HFF-Myc (cell line): ENCODE data around the gene LRRC74B.
A peak's percentile ranks its signal among the peaks of the same experiment; 100 is the strongest.
"Not testable (repeated sequence)": the region's sequence is repeated elsewhere in the genome, so short reads cannot be mapped to it uniquely, and the experiment has no call there.

Source experiments
- DNase-seq: peaks from one replicate; pipeline ENCODE4 v3.0.0-alpha.2; 2011; ENCODE audit warnings: low read depth; ENCODE audit errors: extremely low read depth
- H3K4me3 ChIP-seq: replicated peaks from 2 replicates; pipeline ENCODE4 v1.5.1; 2011; ENCODE audit warnings: low read depth, mild to moderate bottlenecking, control low read depth, low read length
- CTCF ChIP-seq: IDR thresholded peaks from 2 replicates; pipeline ENCODE4 v1.5.1; 2012; ENCODE audit warnings: mild to moderate bottlenecking, low read depth, low read length, control low read depth; ENCODE audit errors: missing control alignments

The LRRC74B gene

GRCh38 chr22:21034989-21035388 is 10.8 kb upstream of the LRRC74B start:
- H3K4me3 ChIP-seq, result no peak overlapping the region
- TF ChIP-seq CTCF, result no peak

GRCh38 chr22:21038405-21038804 is 7.3 kb upstream of the LRRC74B start:
- DNase-seq, result no peak
- no peak overlapping the region for H3K4me3 ChIP-seq
- TF ChIP-seq CTCF, result no peak

More at GRCh38 chr22:21034989-21035388, 10.8 kb upstream of the LRRC74B start:
- DNase-seq, result no peak

- not testable (repeated sequence) for DNase-seq, H3K4me3 ChIP-seq
Observed at GRCh38 chr22:21039158-21039557, 6.6 kb upstream of the LRRC74B start.

GRCh38 chr22:21041937-21042336 is 3.8 kb upstream of the LRRC74B start:
- no peak for DNase-seq
- no peak overlapping the region for H3K4me3 ChIP-seq
- TF ChIP-seq CTCF, result no peak

- no peak for DNase-seq
- TF ChIP-seq CTCF, result no peak
- H3K4me3 ChIP-seq, result no peak overlapping the region
Observed at GRCh38 chr22:21042978-21043859, 2.5 kb upstream of the LRRC74B start.

GRCh38 chr22:21043860-21044535 is 1.7 kb upstream of the LRRC74B start:
- TF ChIP-seq CTCF, result no peak
- no peak for DNase-seq
- H3K4me3 ChIP-seq, result no peak overlapping the region

GRCh38 chr22:21044931-21045584 is 688 bp upstream of the LRRC74B start:
- TF ChIP-seq CTCF, result no peak
- peak overlapping the region; percentile 42 for H3K4me3 ChIP-seq
- no peak for DNase-seq
